ENCODE measurements around the gene CYB5R4.

DNA sequence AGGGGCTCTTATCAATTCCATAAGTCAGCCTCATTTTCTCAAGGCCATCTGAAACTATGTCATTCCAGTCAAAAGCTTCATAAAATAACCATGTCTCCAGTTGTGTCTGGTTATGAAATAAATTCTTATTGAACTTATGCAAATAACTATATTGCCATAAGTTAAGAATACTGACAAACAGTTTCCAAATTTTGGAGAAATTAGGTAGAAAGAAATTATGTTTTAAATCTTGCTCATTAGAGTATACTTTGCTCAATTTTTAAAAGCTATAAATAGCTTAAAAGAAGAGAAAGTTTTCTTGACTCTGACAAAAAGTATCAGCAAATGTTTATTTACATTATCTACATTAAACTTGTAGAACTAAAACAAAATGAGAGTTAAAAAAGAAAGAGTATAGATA lies 111.1 kb downstream of the CYB5R4 start:
- TF ChIP-seq, protein P1, sequence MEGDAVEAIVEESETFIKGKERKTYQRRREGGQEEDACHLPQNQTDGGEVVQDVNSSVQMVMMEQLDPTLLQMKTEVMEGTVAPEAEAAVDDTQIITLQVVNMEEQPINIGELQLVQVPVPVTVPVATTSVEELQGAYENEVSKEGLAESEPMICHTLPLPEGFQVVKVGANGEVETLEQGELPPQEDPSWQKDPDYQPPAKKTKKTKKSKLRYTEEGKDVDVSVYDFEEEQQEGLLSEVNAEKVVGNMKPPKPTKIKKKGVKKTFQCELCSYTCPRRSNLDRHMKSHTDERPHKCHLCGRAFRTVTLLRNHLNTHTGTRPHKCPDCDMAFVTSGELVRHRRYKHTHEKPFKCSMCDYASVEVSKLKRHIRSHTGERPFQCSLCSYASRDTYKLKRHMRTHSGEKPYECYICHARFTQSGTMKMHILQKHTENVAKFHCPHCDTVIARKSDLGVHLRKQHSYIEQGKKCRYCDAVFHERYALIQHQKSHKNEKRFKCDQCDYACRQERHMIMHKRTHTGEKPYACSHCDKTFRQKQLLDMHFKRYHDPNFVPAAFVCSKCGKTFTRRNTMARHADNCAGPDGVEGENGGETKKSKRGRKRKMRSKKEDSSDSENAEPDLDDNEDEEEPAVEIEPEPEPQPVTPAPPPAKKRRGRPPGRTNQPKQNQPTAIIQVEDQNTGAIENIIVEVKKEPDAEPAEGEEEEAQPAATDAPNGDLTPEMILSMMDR (IDR thresholded peaks at IDR 0.05) = no peak
- TF ChIP-seq ZNF232 (CRISPR knock-in tag; IDR thresholded peaks at IDR 0.05) = no peak
- TF ChIP-seq, protein P2, sequence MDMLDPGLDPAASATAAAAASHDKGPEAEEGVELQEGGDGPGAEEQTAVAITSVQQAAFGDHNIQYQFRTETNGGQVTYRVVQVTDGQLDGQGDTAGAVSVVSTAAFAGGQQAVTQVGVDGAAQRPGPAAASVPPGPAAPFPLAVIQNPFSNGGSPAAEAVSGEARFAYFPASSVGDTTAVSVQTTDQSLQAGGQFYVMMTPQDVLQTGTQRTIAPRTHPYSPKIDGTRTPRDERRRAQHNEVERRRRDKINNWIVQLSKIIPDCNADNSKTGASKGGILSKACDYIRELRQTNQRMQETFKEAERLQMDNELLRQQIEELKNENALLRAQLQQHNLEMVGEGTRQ (CRISPR knock-in tag; IDR thresholded peaks at IDR 0.05) = no peak
- no peak for TF ChIP-seq MYBL2 (CRISPR knock-in tag; IDR thresholded peaks at IDR 0.05)
- TF ChIP-seq ETV6 (CRISPR knock-in tag; IDR thresholded peaks at IDR 0.05) = no peak
- TF ChIP-seq E2F1 (CRISPR knock-in tag; IDR thresholded peaks at IDR 0.05) = no peak
- no peak for TF ChIP-seq NFATC4 (CRISPR knock-in tag; IDR thresholded peaks at IDR 0.05)
- no peak for TF ChIP-seq E2F5 (CRISPR knock-in tag; IDR thresholded peaks at IDR 0.05)
- TF ChIP-seq FOXP1 (CRISPR knock-in tag; IDR thresholded peaks at IDR 0.05; ENCODE audit: borderline replicate concordance) = no peak
